Measurements from ENCODE around the gene TESPA1.

- TF ChIP-seq POLR2A (IDR thresholded peaks at IDR 0.05; ENCODE audit: control extremely low read depth in 1 of 2, low read depth in 2 of 2, low read length in 2 of 2), result no peak
- TF ChIP-seq CTCF (IDR thresholded peaks at IDR 0.05; ENCODE audit: control extremely low read depth in 1 of 3, insufficient read depth in 1 of 3, low read depth in 1 of 3, low read length in 3 of 3), result no peak
- TF ChIP-seq MAFK (IDR thresholded peaks at IDR 0.05; ENCODE audit: low read depth, low read length), result no peak
- TF ChIP-seq CBX5 (IDR thresholded peaks at IDR 0.05; ENCODE audit: low read depth, low read length), result no peak
- TF ChIP-seq POLR2AphosphoS5 (IDR thresholded peaks at IDR 0.05; ENCODE audit: low read depth, low read length), result no peak
- TF ChIP-seq GABPA (IDR thresholded peaks at IDR 0.05; ENCODE audit: borderline replicate concordance, insufficient read depth, low read length), result no peak
- no peak for TF ChIP-seq GTF2F1 (IDR thresholded peaks at IDR 0.05; ENCODE audit: borderline replicate concordance, low read depth, low read length)
- no peak for TF ChIP-seq TAF7 (optimal IDR thresholded peaks at IDR 0.05; ENCODE audit: borderline replicate concordance, low read depth, low read length)
- no peak for TF ChIP-seq RFX5 (IDR thresholded peaks at IDR 0.05; ENCODE audit: borderline replicate concordance, low read depth, low read length)
- no peak for TF ChIP-seq EZH2 (IDR thresholded peaks at IDR 0.05; ENCODE audit: low read depth, low read length, severe bottlenecking)
- TF ChIP-seq ATF3 (IDR thresholded peaks at IDR 0.05; ENCODE audit: insufficient read depth, low read depth, low read length), result no peak
Observed at GRCh38 chr12:54980341-54980740, 4.2 kb downstream of the TESPA1 start.
